ENCODE data around the gene NOP14.

GRCh38 chr4:2901186-2901585 is 62.0 kb downstream of the NOP14 start:
- TF ChIP-seq REST (IDR thresholded peaks at IDR 0.05; ENCODE audit: low read depth, low read length) (no peak), NFIC (IDR thresholded peaks at IDR 0.05; ENCODE audit: borderline replicate concordance) (no peak), YY1 (IDR thresholded peaks at IDR 0.05; ENCODE audit: low read depth) (no peak), RXRA (IDR thresholded peaks at IDR 0.05; ENCODE audit: borderline replicate concordance, low read depth) (no peak), MAX (IDR thresholded peaks at IDR 0.05; ENCODE audit: low read depth) (no peak), ZBTB33 (IDR thresholded peaks at IDR 0.05; ENCODE audit: borderline replicate concordance, low read depth) (no peak), EP300 (IDR thresholded peaks at IDR 0.05; ENCODE audit: borderline replicate concordance in 1 of 2, low read depth in 1 of 2, low read length in 1 of 2) (no peak), MXI1 (IDR thresholded peaks at IDR 0.05; ENCODE audit: low read depth, low read length) (no peak), EZH2phosphoT487 (IDR thresholded peaks at IDR 0.05; ENCODE audit: borderline replicate concordance, low read depth) (no peak), POLR2AphosphoS5 (IDR thresholded peaks at IDR 0.05; ENCODE audit: low read depth, low read length) (no peak), TEAD4 (IDR thresholded peaks at IDR 0.05; ENCODE audit: borderline replicate concordance, insufficient read depth) (no peak), FOXJ3 (CRISPR knock-in tag; IDR thresholded peaks at IDR 0.05) (no peak), FOSL2 (IDR thresholded peaks at IDR 0.05; ENCODE audit: borderline replicate concordance, low read depth) (no peak)
- TF ChIP-seq, protein P1, sequence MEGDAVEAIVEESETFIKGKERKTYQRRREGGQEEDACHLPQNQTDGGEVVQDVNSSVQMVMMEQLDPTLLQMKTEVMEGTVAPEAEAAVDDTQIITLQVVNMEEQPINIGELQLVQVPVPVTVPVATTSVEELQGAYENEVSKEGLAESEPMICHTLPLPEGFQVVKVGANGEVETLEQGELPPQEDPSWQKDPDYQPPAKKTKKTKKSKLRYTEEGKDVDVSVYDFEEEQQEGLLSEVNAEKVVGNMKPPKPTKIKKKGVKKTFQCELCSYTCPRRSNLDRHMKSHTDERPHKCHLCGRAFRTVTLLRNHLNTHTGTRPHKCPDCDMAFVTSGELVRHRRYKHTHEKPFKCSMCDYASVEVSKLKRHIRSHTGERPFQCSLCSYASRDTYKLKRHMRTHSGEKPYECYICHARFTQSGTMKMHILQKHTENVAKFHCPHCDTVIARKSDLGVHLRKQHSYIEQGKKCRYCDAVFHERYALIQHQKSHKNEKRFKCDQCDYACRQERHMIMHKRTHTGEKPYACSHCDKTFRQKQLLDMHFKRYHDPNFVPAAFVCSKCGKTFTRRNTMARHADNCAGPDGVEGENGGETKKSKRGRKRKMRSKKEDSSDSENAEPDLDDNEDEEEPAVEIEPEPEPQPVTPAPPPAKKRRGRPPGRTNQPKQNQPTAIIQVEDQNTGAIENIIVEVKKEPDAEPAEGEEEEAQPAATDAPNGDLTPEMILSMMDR (IDR thresholded peaks at IDR 0.05) = no peak

All from SK-N-SH (cell line).